ENCODE results near the gene TBX10.

DNA sequence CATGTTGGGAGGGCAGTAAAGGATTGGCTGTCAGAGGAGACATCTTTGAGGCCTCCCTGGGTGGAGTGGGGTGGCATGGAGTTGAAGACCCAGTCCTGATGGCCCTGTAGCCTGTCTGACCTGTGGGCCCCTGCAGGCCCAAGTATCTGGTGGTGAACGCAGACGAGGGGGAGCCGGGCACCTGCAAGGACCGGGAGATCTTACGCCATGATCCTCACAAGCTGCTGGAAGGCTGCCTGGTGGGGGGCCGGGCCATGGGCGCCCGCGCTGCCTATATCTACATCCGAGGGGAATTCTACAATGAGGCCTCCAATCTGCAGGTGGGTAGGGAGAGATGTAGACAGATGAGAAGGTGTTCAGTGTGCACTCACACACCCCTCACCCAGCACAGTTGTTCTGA, 30.2 kb downstream of the TBX10 start:
- TF ChIP-seq, protein P1, sequence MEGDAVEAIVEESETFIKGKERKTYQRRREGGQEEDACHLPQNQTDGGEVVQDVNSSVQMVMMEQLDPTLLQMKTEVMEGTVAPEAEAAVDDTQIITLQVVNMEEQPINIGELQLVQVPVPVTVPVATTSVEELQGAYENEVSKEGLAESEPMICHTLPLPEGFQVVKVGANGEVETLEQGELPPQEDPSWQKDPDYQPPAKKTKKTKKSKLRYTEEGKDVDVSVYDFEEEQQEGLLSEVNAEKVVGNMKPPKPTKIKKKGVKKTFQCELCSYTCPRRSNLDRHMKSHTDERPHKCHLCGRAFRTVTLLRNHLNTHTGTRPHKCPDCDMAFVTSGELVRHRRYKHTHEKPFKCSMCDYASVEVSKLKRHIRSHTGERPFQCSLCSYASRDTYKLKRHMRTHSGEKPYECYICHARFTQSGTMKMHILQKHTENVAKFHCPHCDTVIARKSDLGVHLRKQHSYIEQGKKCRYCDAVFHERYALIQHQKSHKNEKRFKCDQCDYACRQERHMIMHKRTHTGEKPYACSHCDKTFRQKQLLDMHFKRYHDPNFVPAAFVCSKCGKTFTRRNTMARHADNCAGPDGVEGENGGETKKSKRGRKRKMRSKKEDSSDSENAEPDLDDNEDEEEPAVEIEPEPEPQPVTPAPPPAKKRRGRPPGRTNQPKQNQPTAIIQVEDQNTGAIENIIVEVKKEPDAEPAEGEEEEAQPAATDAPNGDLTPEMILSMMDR (IDR thresholded peaks at IDR 0.05; ENCODE audit: low read length) = no peak
- TF ChIP-seq EZH2 (optimal IDR thresholded peaks at IDR 0.05; ENCODE audit: low read depth, low read length) = no peak
